ENCODE results near the gene UBAC2. TPM values are rescaled to one million over a fixed set of nuclear protein-coding genes. Genes with fewer than 3 reads are reported as not detected.

Gene UBAC2
- total and polyA plus RNA-seq, 2 of the 8 experiments (the other 6 are each of a cell fraction or from before 2014, with no cell fraction given), result 75.9 to 76.9 TPM

GRCh38 chr13:99294958-99295357 lies 94.3 kb downstream of the UBAC2 start (continued):
- TF ChIP-seq RNF2 (IDR thresholded peaks at IDR 0.05; ENCODE audit: borderline replicate concordance, low read depth, low read length, missing control alignments, poor library complexity, severe bottlenecking) (no peak), EZH2 (IDR thresholded peaks at IDR 0.05; ENCODE audit: low read depth, low read length, severe bottlenecking) (no peak)
